HG03135 (cell line): Measurements from ENCODE around the gene OTULIN.

Experiments used
- ATAC-seq: cut with Tn5 transposase; IDR thresholded peaks from one replicate; pipeline ENCODE4 v1.9.1; 2021; ENCODE audit warnings: mild to moderate bottlenecking, moderate library complexity; ENCODE audit not compliant: unreplicated experiment

OTULIN gene

DNA sequence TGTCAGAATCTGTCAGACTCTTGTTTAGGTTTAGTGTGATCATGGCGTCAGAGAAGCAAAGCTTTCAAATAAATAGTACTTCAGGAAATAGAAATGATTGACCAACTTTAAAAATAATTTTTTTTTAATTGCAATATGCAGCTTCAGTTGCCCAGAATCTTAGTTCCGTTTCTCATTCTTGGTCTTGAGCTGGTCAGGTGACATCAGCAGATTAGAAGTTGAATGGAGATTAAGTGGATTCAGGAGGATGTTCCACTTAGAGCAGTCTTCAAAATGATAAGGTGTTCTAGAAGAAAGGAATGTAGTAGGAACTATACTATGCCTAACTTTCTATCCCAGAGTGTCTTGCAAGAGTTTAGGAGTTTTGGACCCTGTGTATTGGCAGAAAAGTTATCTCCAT lies 30.6 kb downstream of the OTULIN start:
- ATAC-seq: no peak

- ATAC-seq: no peak
Measured at GRCh38 chr5:14696057-14696456, 31.5 kb downstream of the OTULIN start.

DNA sequence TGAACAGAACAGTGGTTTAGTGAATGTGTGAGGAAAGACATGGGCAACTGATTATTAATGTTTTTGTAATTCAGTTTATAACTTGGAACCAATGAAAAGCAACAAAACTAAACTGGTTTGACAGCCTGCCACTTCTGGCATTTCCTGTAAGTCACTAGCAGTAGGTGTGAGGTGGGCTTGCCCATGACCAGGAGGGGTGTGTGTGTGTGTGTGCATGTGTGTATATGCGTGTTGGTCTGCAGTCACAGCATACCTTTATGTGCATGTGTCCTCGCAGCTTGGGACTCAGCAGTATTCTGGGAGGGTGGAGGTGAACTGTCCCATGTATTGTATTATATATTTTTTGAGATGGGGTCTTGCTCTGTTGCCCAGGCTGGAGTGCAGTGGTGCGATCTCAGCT lies 32.3 kb downstream of the OTULIN start:
- ATAC-seq: no peak

- no peak for ATAC-seq
Measured at GRCh38 chr5:14698495-14698894, 34.0 kb downstream of the OTULIN start.

GRCh38 chr5:14699159-14699558 lies 34.6 kb downstream of the OTULIN start:
- ATAC-seq: no peak

GRCh38 chr5:14699807-14700400 lies 35.4 kb downstream of the OTULIN start:
- ATAC-seq: no peak

DNA sequence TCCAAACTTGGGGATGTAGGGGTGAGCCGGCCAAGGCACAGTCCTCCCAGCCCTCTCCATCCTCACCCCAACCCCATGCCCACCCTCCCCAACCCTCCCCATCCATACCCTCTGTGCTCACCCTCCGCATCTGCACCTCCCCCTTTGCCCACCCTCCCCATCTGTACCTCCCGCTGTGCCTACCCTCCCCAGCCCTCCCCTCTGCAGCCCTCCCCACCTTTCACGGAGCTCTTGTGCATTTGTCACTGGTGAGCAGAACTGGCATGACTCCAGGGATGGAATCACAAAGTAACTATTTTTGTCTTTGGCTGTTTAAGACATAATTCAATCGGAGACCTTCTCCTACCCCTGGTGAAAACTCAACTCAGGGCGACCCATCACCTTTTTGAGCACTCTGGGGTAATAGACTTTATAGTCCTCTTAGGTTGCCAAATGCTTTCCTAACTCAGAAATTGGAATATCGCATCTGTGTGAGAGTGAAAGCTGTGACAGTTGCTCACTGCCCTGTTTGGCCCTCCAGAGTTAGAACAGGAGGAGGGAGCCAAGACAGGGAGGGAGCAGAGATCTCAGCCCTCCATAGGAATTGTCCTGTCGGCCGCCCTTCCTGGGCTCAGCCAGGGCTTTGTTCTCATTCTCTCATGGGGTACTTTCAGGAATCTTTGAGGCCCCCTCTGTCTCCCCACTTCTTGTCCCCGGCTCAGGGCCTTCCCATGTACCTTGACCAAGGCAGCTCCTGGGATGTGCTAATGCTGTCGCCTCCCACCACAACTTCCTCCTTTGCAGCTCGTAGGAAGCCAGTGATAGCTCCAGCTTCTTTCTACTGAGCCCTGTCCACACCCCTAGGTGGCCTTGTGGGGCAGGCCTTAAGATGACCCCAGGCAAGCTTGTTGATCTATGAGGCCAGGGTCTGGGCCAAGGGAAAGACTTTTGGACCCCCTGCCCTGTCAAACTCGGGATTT lies 36.2 kb downstream of the OTULIN start:
- no peak for ATAC-seq

GRCh38 chr5:14701556-14701955 lies 37.0 kb downstream of the OTULIN start:
- no peak for ATAC-seq

DNA sequence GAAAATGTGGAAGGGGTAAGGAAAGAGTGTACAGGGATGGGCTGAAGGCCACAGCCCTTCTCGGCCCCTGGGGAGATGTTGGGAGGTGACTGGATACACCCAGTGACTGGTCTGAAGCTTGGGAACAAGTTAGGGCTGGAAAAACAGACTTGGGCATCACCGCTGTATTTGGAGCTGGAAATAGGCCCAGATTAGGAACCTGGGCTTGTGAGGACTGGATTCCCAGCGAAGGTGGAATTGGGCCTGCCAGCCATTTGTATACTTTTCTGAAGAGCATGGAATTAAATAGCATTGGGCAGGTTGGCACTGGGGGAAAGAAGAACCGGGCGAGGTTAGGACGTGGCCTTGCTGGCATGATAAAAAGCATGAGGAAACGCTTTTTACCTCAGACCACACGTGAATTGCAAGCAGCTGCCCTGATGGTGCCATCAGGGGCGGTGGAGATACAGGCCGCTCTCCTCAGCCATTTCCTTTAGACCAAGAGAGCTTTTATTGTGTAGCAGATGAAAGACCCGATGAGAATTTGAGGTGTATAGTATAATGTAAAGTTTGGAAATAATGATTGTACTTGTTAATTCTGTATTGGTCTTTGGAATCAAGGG lies 37.8 kb downstream of the OTULIN start:
- no peak for ATAC-seq

DNA sequence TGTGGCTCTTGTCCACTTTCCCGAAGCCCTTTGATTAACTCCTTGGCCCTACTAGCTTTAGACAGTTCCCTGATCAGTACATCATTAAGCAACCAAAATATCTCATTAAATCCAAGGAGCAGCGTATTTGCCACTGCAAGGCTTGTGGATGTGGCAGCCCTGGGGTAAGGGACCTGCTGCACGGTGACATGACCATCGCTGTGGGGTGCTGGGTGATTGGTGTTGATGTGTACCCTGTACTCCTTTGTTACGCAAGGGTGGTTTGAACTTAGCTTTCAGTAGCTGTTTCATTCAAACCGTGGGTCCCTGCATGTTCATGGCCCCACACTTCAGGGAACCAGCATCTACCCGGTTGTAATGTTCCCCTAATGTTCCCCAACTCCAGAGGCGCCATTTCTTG lies 41.0 kb downstream of the OTULIN start:
- no peak for ATAC-seq

DNA sequence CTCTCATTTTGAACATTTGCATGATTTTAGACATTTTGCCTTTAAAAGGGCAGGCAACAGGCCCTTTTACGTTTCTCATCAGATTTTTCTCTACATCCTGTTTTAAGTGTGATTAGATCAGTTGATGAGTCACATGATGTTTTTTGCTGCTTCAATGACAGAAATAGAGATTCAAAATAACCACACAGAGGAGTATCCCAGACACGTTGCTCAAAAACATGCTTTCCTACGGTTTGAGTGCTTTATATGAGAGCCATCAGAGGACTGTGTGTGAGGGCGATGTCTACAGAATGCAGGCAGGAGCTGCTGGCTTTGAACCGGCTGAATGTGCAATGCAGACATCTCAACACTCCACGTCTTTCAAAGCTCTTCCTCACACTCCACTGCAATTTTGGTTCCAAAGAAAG lies 42.1 kb downstream of the OTULIN start:
- ATAC-seq: no peak

DNA sequence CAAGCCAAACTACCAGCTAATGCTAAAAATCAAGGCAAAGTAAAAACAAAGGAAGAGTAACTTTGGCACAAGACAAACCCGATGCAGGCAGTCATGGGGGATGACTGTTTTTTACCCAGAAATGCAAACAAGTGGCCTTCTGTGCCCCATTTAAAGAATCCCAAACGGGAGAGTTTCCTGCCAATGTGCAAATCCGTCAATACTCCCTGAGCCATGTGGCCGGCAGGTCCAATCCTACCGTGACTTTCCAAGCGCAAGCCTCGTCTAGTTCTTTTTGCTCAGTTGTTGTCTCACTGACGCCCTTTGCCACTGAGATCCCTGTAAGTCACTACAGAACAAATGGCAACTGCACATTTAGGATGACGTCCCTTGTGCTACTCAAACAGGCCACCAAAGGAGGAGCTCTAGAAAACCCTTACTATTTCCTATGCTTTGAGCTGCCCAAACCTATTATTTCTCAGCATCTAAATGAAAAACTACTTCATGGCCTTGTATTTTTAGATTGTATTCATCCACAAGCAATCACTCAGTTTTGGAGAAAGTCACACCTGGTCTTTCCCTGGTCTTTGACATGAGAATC lies 43.4 kb downstream of the OTULIN start:
- no peak for ATAC-seq

- ATAC-seq: no peak
Measured at GRCh38 chr5:14708551-14708950, 44.0 kb downstream of the OTULIN start.

DNA sequence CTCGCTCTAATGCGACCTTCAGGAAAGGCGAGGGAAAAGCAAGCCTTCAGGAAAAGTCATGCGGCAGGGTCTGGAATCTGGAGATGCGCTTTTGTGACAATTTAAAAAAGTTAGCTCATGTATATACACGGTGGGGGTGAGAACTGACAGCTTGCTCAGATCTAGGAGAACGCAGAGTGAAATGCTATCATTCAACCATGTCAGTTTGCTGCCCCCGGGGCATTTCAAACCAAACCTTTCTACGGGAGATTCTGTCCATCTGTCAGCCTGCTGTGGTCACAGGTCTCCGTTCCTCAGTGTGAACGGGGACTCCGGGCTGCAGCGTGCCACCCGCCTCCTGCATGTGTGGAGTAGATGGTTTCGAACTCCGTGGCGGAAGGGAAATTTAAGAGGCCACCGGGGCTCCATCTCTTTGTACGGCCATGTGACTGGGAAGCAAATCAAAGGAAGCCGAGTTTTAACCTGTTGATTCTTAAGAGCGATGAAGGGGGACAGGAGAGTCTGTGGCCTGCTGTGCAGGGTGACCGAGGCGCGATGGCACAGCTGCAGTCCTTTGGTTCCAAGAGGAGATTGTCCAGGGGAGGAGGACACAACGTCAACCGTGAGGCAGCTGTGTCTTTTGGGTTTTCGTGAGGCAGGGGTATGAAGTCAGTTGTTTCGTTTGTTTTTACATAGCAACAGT lies 45.9 kb downstream of the OTULIN start:
- no peak for ATAC-seq

- no peak for ATAC-seq
Measured at GRCh38 chr5:14712131-14712530, 47.6 kb downstream of the OTULIN start.

GRCh38 chr5:14712666-14713065 lies 48.1 kb downstream of the OTULIN start:
- no peak for ATAC-seq

DNA sequence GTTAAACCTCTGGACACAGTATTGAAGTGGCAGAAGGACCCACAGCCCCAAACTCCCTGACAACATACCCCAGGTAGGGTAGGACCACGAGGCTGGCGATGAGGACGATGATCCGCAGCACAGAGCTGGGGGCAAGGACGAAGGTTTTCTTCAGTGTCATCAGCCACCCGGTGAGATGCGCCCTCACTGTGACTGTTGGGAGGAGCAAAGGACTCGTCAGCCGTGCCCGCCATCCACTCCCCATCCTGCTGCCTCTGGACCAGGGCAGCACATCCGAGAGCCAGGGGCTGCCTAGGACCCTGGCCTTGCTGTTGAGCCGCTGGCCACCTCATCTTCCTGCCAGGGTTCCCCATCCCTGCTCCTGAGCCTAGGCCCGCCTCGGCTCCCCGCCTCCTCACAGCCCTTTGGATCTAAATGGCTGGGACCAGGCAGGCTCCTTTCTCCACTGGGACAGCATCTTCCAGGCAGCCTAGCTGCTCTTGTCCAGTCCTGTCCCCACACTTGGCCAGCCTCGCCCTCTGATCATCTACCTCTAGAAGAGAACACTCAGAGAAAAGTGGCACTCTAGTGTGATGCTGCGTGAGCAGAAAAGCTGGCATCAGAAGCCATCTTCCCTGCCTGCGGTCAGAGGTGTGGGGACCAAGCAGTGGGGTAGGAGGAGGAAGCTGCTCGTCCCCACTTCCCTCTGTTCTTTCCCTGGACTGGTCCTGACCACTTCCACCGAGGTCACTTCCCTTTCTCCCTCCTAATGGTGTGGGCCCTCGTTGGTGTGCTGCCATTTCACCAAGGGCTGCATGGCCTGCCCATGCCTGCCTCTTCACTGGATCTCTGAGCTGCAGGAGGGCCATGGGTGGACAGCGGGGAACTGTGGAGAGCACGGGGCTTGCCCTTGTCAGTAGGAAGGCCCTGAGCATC lies 49.2 kb downstream of the OTULIN start:
- no peak for ATAC-seq

DNA sequence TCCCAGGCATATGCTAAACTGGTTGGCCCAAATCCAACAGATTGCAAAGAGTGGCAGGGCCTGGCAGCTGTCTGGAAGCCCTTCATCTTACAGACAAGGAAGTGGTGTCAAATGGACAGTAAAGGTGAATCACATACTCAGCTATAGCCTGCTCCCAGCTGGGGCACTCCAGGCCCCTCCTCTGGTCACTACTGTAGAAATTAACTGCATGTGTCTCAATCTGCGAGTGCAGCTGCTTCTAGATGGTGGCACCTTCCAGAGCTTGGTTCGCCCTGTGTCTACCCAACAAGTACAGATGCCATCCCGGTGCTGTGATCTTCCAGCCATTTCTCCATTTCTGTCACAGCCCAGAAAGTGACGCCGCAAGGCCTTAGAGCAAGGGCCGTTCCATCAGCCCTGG lies 50.2 kb downstream of the OTULIN start:
- no peak for ATAC-seq

- ATAC-seq: no peak
Measured at GRCh38 chr5:14715481-14715880, 51.0 kb downstream of the OTULIN start.
